Prostate gland (tissue), 2 donors: ENCODE results near the gene CCDC102B.

Experiments used
- CTCF ChIP-seq, 4 experiments: fragments of 200-600 bp in 2 of 4; fragments of 450-650 bp in 2 of 4; sonication (generic) in 2 of 4; IDR thresholded peaks; 1 replicate in 3 of 4; 2 replicates in 1 of 4; pipeline ENCODE4 v1.5.1; 2016 to 2019; ENCODE audit warnings: antibody characterized with exemption in 4 of 4, mild to moderate bottlenecking in 2 of 4, moderate library complexity in 2 of 4
- POLR2A ChIP-seq: fragments of 450-650 bp; IDR thresholded peaks from one replicate; pipeline ENCODE4 v1.6.1; 2016; ENCODE audit warnings: antibody characterized with exemption, mild to moderate bottlenecking
- POLR2AphosphoS5 ChIP-seq: sonication (generic); formaldehyde crosslinking; IDR thresholded peaks from one replicate; pipeline ENCODE4 v1.6.1; 2017; ENCODE audit warnings: antibody characterized with exemption

DNA sequence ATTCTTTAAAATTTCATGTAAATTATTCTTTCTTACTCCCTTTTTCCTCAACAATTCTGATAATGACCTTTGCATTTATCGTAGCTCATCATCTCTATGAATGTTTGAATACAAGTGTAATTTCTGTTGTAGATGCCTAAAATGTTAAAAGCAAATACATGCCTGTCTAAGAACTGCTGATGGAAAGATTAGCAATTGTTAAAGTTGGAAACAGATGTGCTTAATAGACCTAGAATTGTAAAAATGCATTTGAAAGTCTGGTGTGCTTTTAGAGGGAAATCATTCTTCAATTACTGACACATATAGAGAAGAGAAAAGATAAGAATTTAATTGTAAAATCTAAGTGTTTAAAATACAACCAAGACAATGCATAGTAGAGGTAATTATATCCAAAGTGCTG lies 50.4 kb downstream of the CCDC102B start:
- no peak for TF ChIP-seq POLR2A
- no peak for TF ChIP-seq CTCF (IDR thresholded peaks at IDR 0.05)
- TF ChIP-seq POLR2AphosphoS5, result no peak
